GM19467 (cell line): ENCODE results near the gene COMMD4.
"Not testable (repeated sequence)": the region's sequence is repeated elsewhere in the genome, so short reads cannot be mapped to it uniquely, and the experiment has no call there.

Experiments
- ATAC-seq: cut with Tn5 transposase; IDR thresholded peaks from one replicate; pipeline ENCODE4 v1.9.1; 2021; ENCODE audit warnings: mild to moderate bottlenecking, moderate library complexity; ENCODE audit not compliant: unreplicated experiment

The COMMD4 gene

DNA sequence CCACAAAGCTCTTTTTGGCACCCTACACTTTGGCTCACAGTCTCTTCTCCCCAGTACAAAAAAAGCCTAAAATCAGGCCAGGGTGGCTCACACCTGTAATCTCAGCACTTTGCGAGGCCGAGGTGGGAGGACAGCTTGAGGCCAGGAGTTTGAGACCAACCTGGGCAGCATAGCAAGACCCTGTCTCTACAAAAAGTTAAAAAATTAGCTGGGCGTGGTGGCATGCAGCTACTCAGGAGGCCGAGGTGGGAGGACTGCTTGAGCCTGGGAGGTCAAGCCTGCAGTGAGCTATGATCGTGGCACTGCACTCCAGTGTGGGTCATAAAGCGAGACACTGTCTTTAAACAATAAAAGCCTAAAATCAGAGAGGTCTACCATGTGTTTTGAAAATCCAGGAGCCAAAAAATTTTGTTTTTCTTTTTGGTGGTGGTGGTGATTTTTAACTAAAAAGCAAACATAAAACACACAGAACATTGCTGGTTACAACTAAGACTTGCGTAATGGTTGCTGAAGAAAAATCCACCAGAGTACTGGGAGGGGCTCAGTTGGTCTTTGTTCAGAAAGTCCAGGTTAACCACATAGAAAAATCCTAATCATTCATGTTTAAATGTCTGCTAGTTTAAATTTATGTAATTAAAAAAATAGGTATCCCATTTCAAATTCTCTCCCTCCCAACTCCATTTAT, 34.2 kb downstream of the COMMD4 start:
- no peak for ATAC-seq

DNA sequence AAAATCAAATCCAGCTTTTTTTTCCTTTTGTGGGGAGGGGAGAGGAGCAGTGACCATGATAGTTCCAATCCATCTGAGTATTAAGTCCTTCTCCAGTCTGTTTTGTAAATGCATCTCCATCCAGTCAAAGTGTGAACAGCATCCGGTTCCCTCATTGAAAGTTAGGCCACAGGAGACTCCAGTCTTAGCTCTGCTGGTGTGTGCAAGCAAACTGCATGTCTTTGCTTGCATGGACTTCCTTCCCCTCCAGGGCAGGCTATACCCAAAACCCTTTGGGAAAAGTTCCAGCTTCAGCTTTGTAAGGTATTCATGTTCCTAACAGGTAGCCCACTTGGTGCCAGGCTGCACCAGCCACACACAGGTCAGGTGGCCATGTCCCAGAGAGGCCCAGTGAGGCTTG, 35.6 kb downstream of the COMMD4 start:
- no peak for ATAC-seq

DNA sequence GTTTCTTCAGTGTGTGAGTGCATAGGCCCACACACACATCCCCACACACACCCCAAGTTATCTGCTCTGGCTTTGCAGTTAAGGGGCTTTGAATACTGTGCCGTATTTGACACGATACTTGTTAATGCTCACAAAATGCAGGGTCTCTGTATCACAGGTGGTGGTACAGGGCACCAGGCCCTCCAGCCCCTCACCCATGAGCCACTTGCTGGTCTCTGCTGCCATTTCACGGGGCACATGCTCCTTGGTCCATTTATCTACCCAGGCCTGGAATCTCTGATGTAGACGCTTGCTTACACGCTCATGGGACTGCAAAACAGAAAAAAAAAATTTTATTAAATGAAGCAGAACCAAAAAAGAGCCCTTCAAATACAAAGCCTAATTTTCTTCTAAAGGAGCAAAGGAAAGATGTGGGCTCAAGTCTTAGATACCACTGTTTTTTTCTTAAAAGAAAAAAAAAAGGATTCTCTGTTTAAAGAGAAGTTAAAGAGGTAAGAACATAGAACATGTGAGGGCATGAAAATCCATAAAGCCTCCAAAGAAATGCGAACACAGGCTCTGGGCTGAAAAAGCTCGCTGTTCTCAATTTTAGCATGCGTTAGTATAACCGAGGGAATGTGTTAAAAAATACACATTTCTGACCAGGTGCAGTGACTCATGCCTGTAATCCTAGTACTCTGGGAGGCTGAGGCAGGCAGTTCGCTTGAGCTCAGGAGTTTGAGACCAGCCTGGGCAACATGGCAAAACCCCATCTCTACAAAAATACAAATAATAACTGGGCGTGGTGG, 36.2 kb downstream of the COMMD4 start:
- ATAC-seq: no peak

DNA sequence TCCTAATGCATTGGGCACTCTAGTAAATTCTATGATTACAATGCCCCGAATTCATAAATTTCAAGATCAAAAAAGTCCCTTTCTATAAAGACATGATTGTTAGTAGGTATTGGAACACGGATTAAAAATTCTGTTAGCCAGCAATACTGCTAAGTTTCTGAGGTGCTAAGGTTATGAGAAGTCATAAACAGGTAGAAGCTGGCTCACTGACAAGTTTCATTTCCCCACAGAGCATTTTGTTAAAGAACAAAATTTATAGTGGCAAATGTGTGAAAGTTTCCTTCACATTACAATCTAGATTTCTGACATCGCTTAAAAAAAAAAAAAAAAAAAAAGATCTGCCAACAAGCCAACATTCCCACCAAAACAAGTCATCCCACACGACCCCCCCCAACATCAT, 44.9 kb downstream of the COMMD4 start:
- ATAC-seq: no peak

DNA sequence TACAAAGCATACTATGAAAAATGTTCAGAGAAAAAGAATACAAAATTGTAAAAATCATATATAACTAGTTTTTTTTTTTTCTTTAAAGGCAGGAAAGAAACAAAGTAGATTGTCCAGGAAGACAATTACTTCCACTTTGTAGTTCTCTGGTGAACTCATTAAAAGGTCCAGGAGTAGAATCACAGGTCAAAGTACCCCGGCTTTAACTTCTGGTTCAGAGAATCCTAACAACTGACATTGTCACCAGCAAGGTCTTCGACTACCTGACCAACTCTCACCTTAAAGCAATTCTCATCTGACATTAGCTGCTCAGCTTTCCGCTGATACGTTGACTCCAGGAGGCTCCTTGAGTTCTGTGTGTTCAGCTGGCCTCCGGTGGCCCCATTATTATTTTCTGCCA, 48.1 kb downstream of the COMMD4 start:
- ATAC-seq: not testable (repeated sequence)
